Upper lobe of left lung (tissue), 4 donors: ENCODE data around the gene PDE4D.

Experiments used
- EP300 ChIP-seq, 4 donors: sonication (generic); formaldehyde crosslinking; IDR thresholded peaks; one replicate each; pipeline ENCODE4 v1.5.1; 2017; ENCODE audit warnings: antibody characterized with exemption in 4 of 4, control low read depth in 2 of 4
- POLR2A ChIP-seq, 4 donors: fragments of 450-650 bp; IDR thresholded peaks; one replicate each; pipeline ENCODE4 v1.5.1; 2016 to 2017; ENCODE audit warnings: antibody characterized with exemption in 4 of 4, mild to moderate bottlenecking in 2 of 4
- POLR2AphosphoS5 ChIP-seq, 2 donors: sonication (generic); formaldehyde crosslinking; IDR thresholded peaks; one replicate each; pipeline ENCODE4 v1.5.1; 2017; ENCODE audit warnings: antibody characterized with exemption in 2 of 2
- TF ChIP-seq, protein P1 (sequence below), 6 experiments: fragments of 450-650 bp in 4 of 6; fragments of 200-600 bp in 2 of 6; sonication (generic) in 2 of 6; IDR thresholded peaks; one replicate each; pipeline ENCODE4 v1.5.1; 2016 to 2019; ENCODE audit warnings: antibody characterized with exemption in 6 of 6

DNA sequence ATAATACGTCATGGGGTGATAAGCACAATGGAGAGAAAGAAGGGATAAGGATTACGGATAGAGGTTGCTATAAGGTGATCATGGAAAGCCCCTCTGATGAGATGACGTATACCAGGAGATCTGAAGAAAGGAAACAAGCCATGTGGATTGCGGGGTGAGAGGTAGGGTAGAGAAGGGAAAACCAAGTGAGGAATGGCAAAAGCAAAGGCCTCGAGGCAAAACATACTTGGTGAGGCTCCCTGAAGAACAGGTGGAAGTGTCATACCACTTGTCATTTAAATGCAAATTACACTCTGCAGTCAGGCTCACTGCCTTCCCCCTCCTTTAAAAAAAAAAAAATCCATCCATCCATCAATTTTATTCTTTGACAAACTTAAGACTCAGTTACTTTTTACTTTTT lies 889.9 kb downstream of the PDE4D start:
- no peak for TF ChIP-seq POLR2AphosphoS5 (IDR thresholded peaks at IDR 0.05)
- TF ChIP-seq, protein P1, sequence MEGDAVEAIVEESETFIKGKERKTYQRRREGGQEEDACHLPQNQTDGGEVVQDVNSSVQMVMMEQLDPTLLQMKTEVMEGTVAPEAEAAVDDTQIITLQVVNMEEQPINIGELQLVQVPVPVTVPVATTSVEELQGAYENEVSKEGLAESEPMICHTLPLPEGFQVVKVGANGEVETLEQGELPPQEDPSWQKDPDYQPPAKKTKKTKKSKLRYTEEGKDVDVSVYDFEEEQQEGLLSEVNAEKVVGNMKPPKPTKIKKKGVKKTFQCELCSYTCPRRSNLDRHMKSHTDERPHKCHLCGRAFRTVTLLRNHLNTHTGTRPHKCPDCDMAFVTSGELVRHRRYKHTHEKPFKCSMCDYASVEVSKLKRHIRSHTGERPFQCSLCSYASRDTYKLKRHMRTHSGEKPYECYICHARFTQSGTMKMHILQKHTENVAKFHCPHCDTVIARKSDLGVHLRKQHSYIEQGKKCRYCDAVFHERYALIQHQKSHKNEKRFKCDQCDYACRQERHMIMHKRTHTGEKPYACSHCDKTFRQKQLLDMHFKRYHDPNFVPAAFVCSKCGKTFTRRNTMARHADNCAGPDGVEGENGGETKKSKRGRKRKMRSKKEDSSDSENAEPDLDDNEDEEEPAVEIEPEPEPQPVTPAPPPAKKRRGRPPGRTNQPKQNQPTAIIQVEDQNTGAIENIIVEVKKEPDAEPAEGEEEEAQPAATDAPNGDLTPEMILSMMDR (IDR thresholded peaks at IDR 0.05), result no peak
- TF ChIP-seq POLR2A (IDR thresholded peaks at IDR 0.05), result no peak
- TF ChIP-seq EP300 (IDR thresholded peaks at IDR 0.05), result no peak
